GM06990 (cell line): ENCODE data around the gene PNPLA5.

ENCODE experiments used
- DNase-seq: peaks from one replicate; pipeline ENCODE4 v3.0.0-alpha.2; 2011; ENCODE audit not compliant: insufficient read length; ENCODE audit errors: extremely low read depth
- H3K27me3 ChIP-seq: replicated peaks from 2 replicates; pipeline ENCODE4 v1.6.0; 2011; ENCODE audit warnings: low read length; ENCODE audit not compliant: control insufficient read depth, insufficient read depth
- H3K36me3 ChIP-seq: 2 replicates; pipeline ENCODE4 v1.5.1; 2011; ENCODE audit warnings: low read length; ENCODE audit not compliant: control insufficient read depth, insufficient read depth
- H3K4me3 ChIP-seq: replicated peaks from 2 replicates; pipeline ENCODE4 v1.5.1; 2011; ENCODE audit warnings: low read depth, mild to moderate bottlenecking, control low read depth, low read length
- TF ChIP-seq, protein P1 (sequence below): IDR thresholded peaks from 2 replicates; pipeline ENCODE4 v1.5.1; 2011; ENCODE audit warnings: low read length, control low read depth, mild to moderate bottlenecking, inconsistent platforms; ENCODE audit not compliant: insufficient read depth, poor library complexity, severe bottlenecking

PNPLA5 gene

DNA sequence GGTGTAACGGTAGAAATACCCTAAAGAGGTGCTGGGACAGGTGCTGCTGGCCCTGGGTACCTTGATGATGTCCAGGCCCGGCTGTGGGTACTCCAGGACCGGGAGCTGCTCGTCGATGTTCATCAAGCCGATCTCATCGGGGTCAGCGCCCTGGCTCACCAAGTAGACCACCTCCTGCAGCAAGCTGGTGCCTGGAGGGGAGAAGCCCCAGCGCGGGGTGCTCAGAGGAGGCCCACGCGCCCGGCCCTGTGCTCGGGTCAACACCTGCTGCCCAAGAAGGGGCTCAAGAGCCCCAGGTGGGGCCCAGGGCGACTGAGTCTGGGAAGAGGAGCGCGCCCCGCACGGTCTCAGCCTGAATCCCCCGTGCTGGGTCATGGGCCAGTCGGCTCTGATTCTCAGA is 50.1 kb downstream of the PNPLA5 start:
- no peak for DNase-seq
- Histone ChIP-seq H3K36me3 (no peaks in the 10 kb centered on the region), H3K4me3 (no peak overlapping the region), H3K27me3 (no peaks in the 10 kb centered on the region; the same call in 1 of the 2 replicates)
- TF ChIP-seq, protein P1, sequence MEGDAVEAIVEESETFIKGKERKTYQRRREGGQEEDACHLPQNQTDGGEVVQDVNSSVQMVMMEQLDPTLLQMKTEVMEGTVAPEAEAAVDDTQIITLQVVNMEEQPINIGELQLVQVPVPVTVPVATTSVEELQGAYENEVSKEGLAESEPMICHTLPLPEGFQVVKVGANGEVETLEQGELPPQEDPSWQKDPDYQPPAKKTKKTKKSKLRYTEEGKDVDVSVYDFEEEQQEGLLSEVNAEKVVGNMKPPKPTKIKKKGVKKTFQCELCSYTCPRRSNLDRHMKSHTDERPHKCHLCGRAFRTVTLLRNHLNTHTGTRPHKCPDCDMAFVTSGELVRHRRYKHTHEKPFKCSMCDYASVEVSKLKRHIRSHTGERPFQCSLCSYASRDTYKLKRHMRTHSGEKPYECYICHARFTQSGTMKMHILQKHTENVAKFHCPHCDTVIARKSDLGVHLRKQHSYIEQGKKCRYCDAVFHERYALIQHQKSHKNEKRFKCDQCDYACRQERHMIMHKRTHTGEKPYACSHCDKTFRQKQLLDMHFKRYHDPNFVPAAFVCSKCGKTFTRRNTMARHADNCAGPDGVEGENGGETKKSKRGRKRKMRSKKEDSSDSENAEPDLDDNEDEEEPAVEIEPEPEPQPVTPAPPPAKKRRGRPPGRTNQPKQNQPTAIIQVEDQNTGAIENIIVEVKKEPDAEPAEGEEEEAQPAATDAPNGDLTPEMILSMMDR: no peak

DNA sequence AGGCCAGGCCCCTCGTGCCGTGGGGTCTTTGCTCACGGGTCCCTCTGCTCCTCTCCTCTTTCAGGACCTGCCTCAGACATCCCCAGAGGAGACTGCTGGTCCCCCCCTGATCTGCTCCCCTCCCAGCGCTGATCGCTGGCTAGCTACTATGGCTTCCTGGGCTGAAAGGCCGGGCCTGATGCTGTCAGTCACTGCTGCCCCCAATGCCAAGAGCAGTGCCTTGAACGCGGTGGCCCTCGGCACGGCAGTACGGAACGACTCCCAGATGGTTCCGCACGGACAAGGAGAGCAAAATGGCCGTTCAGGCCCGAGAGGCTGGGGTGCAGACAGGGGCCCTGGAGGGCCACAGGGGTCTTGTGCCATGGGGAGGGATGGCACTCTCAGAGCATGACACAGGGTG is 51.0 kb downstream of the PNPLA5 start:
- H3K27me3 ChIP-seq: no peaks in the 10 kb centered on the region; the same call in 1 of the 2 replicates
- DNase-seq: no peak
- H3K4me3 ChIP-seq: no peak overlapping the region
- TF ChIP-seq, protein P1: no peak
- H3K36me3 ChIP-seq: no peaks in the 10 kb centered on the region

DNA sequence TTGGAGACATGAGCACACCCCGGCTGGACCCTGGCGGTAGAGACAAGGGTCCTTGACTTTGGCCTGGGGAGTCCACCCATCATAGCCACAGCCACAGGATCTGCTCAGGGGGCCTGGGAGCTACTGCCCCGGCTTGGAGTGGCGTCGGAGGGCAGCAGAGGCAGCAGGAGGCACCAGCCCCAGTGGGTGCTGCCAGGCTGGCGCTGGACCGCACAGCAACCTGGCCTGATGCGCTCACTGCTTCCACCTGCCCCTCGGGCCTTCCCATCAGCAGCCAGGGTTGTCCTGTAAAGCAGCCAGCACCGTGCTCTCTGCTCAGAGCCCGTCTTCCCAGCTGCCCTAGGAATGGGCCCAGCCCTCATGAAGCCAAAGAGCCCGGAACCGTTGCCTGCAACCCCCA is 51.4 kb downstream of the PNPLA5 start:
- Histone ChIP-seq H3K4me3 (no peak overlapping the region), H3K27me3 (no peaks in the 10 kb centered on the region; the same call in 1 of the 2 replicates), H3K36me3 (no peaks in the 10 kb centered on the region)
- TF ChIP-seq, protein P1: no peak
- DNase-seq: no peak

DNA sequence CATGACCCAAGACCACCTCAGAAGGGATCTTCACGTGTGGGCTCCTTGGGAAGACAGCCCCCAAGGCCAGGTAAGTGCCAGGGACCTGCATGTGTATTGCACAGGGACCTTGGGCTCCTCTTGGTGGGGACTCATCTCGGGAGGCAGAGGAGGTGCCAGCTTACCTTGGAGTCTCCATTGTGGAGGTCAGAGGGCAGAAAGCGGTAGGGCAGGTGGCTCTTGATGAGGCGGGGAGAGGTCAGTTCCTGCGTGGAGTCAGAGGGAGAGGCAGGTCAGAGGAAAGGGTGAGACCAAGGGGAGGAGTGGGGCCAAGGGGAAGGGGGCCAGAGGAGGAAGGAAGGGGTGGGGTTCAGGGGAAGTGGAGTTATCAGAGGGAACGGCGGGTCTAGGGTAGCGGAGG is 52.0 kb downstream of the PNPLA5 start:
- DNase-seq: no peak

DNA sequence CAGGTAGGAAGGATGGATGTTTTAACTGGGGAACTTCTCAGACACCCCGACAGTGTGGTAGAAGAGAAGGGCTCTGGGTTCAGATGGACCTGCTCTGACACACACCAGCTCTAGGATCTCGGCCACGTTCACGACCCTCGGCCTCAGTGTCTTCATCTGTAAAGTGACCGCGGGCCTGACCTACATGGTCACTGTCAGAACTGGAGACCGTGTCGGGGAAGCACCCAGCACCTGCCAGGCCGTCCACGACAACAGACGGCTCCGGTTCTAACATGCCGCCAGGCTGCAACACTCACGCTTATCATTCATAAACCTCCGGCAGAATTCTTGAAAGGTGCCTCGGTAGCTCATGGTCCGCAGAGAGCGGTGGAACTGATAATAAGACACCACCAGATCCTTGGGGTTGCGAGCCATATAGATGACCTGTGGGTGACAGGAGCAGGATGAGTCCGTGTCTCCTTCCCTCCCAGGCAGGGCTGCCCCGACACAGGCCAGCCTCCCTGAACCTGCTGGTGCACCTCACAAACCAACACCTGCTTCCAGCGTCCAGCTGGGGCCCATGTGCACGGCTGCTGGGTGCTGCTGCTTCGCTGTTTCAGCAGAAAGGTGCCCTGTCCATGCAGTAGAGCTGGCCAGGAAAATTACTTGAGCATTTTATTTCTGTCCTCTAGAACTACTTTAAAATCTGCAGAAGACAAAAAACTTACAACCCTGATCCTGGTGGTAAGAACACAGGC is 53.1 kb downstream of the PNPLA5 start:
- DNase-seq: no peak
- no peaks in the 10 kb centered on the region; the same call in 1 of the 2 replicates for H3K27me3 ChIP-seq
- H3K4me3 ChIP-seq: no peak overlapping the region
- TF ChIP-seq, protein P1: no peak
- no peaks in the 10 kb centered on the region for H3K36me3 ChIP-seq

More for the DNA sequence above, 52.0 kb downstream of the PNPLA5 start:
- H3K4me3 ChIP-seq: no peak overlapping the region
- no peaks in the 10 kb centered on the region; the same call in 1 of the 2 replicates for H3K27me3 ChIP-seq
- TF ChIP-seq, protein P1: no peak
- H3K36me3 ChIP-seq: no peaks in the 10 kb centered on the region
